Mesendoderm (in vitro differentiated cells): ENCODE data around the gene TBXAS1.

Experiments used
- DNase-seq: peaks from one replicate; pipeline ENCODE4 v3.0.0; 2013
- H2AK5ac ChIP-seq: 2 replicates; pipeline ENCODE4 v1.6.1; 2013; ENCODE audit warnings: low read length, inconsistent platforms
- H2BK120ac ChIP-seq: 2 replicates; pipeline ENCODE4 v1.6.1; 2013; ENCODE audit warnings: low read depth, mild to moderate bottlenecking, low read length, moderate library complexity, mixed read lengths
- H2BK15ac ChIP-seq: replicated peaks from 2 replicates; pipeline ENCODE4 v1.6.1; 2013; ENCODE audit warnings: low read depth, mild to moderate bottlenecking, moderate library complexity
- H2BK5ac ChIP-seq: 2 replicates; pipeline ENCODE4 v1.6.1; 2013; ENCODE audit warnings: low read length, inconsistent platforms
- H3K18ac ChIP-seq: 2 replicates; pipeline ENCODE4 v1.6.1; 2013; ENCODE audit warnings: mild to moderate bottlenecking, low read length, mixed read lengths
- H3K23ac ChIP-seq: one replicate; pipeline ENCODE4 v1.6.1; 2013; ENCODE audit warnings: low read length
- H3K27ac ChIP-seq: 2 replicates; pipeline ENCODE4 v1.5.1; 2013; ENCODE audit warnings: low read depth, mild to moderate bottlenecking, inconsistent platforms, low read length, moderate library complexity
- H3K27me3 ChIP-seq: 2 replicates; pipeline ENCODE4 v1.6.1; 2013; ENCODE audit warnings: low read length, control low read depth, mild to moderate bottlenecking, inconsistent platforms; ENCODE audit not compliant: insufficient read depth, poor library complexity
- H3K36me3 ChIP-seq: 2 replicates; pipeline ENCODE4 v1.6.1; 2013; ENCODE audit warnings: low read length, inconsistent platforms; ENCODE audit not compliant: control insufficient read depth, insufficient read depth
- H3K4ac ChIP-seq: one replicate; pipeline ENCODE4 v1.6.1; 2013; ENCODE audit warnings: low read depth, mild to moderate bottlenecking, low read length, moderate library complexity
- H3K4me1 ChIP-seq: 2 replicates; pipeline ENCODE4 v1.6.1; 2013; ENCODE audit warnings: low read depth, low read length, inconsistent platforms; ENCODE audit not compliant: control insufficient read depth
- H3K4me2 ChIP-seq: 2 replicates; pipeline ENCODE4 v1.6.1; 2013; ENCODE audit warnings: low read length
- H3K4me3 ChIP-seq: 2 replicates; pipeline ENCODE4 v1.5.1; 2013; ENCODE audit warnings: mild to moderate bottlenecking, low read length
- H3K56ac ChIP-seq: one replicate; pipeline ENCODE4 v1.6.1; 2013; ENCODE audit warnings: low read length
- H3K79me1 ChIP-seq: 2 replicates; pipeline ENCODE4 v1.6.1; 2013; ENCODE audit warnings: low read length, inconsistent platforms
- H3K79me2 ChIP-seq: 2 replicates; pipeline ENCODE4 v1.6.1; 2013; ENCODE audit warnings: mild to moderate bottlenecking, low read length; ENCODE audit not compliant: control insufficient read depth, insufficient read depth
- H3K9ac ChIP-seq: 2 replicates; pipeline ENCODE4 v1.6.1; 2013; ENCODE audit warnings: low read length, inconsistent platforms
- H4K5ac ChIP-seq: one replicate; pipeline ENCODE4 v1.6.1; 2013; ENCODE audit warnings: low read length
- H4K8ac ChIP-seq: one replicate; pipeline ENCODE4 v1.6.1; 2013; ENCODE audit warnings: low read depth, mild to moderate bottlenecking, control low read depth, low read length, moderate library complexity
- WGBS: extraction: QIAGEN DNeasy Blood & Tissue Kit; methylation state at CpG from one replicate; pipeline ENCODE4 v1.1.7; 2013; ENCODE audit warnings: low lambda C conversion rate, missing lambda C conversion rate; ENCODE audit not compliant: insufficient coverage; ENCODE audit errors: extremely low coverage; 5-methylcytosine and 5-hydroxymethylcytosine counted together

Gene TBXAS1

GRCh38 chr7:139874302-139874629 is 45.2 kb downstream of the TBXAS1 start:
- H3K18ac ChIP-seq: no peak overlapping the region

GRCh38 chr7:139875821-139876241 is 46.8 kb downstream of the TBXAS1 start:
- Histone ChIP-seq H2BK5ac (no peak overlapping the region), H3K27me3 (no peaks in the 10 kb centered on the region), H3K79me2 (no peaks in the 10 kb centered on the region), H3K23ac (no peak overlapping the region), H3K27ac (no peak overlapping the region), H3K18ac (no peak overlapping the region), H2BK120ac (no peak overlapping the region), H2AK5ac (no peak overlapping the region), H3K79me1 (no peaks in the 10 kb centered on the region), H3K4me3 (no peak overlapping the region), H3K56ac (no peak overlapping the region), H3K36me3 (no peaks in the 10 kb centered on the region), H3K4me1 (peaks cover 2% of the 10 kb centered on the region), H3K9ac (no peak overlapping the region), H4K8ac (no peak overlapping the region), H2BK15ac (no peak overlapping the region), H3K4ac (no peak overlapping the region), H3K4me2 (no peak overlapping the region), H4K5ac (no peak overlapping the region)
- no peak for DNase-seq
- no CpG with 5 or more reads among the region's 7 CpGs for WGBS

More at GRCh38 chr7:139874302-139874629, 45.2 kb downstream of the TBXAS1 start:
- H3K27ac ChIP-seq: no peak overlapping the region
- H3K4me3 ChIP-seq: no peak overlapping the region
- H2BK120ac ChIP-seq: no peak overlapping the region
- H4K5ac ChIP-seq: peak overlapping the region; percentile 13
- no CpG with 5 or more reads among the region's 9 CpGs for WGBS
- no peak overlapping the region for H3K56ac ChIP-seq
- no peaks in the 10 kb centered on the region for H3K79me2 ChIP-seq
- no peak overlapping the region for H2BK15ac ChIP-seq
- H3K79me1 ChIP-seq: no peaks in the 10 kb centered on the region
- H4K8ac ChIP-seq: no peak overlapping the region
- H2BK5ac ChIP-seq: no peak overlapping the region
- H3K23ac ChIP-seq: no peak overlapping the region
- H3K27me3 ChIP-seq: no peaks in the 10 kb centered on the region
- H3K4me2 ChIP-seq: no peak overlapping the region
- no peak overlapping the region for H3K9ac ChIP-seq
- H2AK5ac ChIP-seq: no peak overlapping the region
- peaks cover 2% of the 10 kb centered on the region for H3K4me1 ChIP-seq
- H3K4ac ChIP-seq: no peak overlapping the region
- no peak for DNase-seq
- no peaks in the 10 kb centered on the region for H3K36me3 ChIP-seq

GRCh38 chr7:139876622-139877283 is 47.7 kb downstream of the TBXAS1 start:
- Histone ChIP-seq H3K18ac (no peak overlapping the region), H2BK15ac (no peak overlapping the region), H4K5ac (no peak overlapping the region), H3K9ac (no peak overlapping the region), H3K27me3 (no peaks in the 10 kb centered on the region), H4K8ac (no peak overlapping the region), H3K4me2 (no peak overlapping the region), H3K79me2 (no peaks in the 10 kb centered on the region), H3K4me1 (peaks cover 2% of the 10 kb centered on the region), H2AK5ac (no peak overlapping the region), H3K79me1 (no peaks in the 10 kb centered on the region), H3K27ac (no peak overlapping the region), H3K56ac (no peak overlapping the region), H2BK120ac (no peak overlapping the region), H3K4ac (no peak overlapping the region), H3K4me3 (no peak overlapping the region), H3K36me3 (no peaks in the 10 kb centered on the region), H2BK5ac (no peak overlapping the region), H3K23ac (no peak overlapping the region)
- WGBS: no CpG with 5 or more reads among the region's 8 CpGs
- no peak for DNase-seq

- DNase-seq: no peak
- no peak overlapping the region for H4K8ac ChIP-seq
These were observed 54.8 kb downstream of the TBXAS1 start for GRCh38 chr7:139883814-139884213.

GRCh38 chr7:139884441-139884840 is 55.4 kb downstream of the TBXAS1 start:
- no CpG with 5 or more reads among the region's 7 CpGs for WGBS
- Histone ChIP-seq H3K79me2 (no peaks in the 10 kb centered on the region), H3K36me3 (no peaks in the 10 kb centered on the region), H3K4me2 (no peak overlapping the region), H4K8ac (no peak overlapping the region), H3K27me3 (no peaks in the 10 kb centered on the region), H2BK120ac (no peak overlapping the region), H3K4me1 (no peaks in the 10 kb centered on the region), H3K23ac (no peak overlapping the region), H3K18ac (no peak overlapping the region), H3K79me1 (no peaks in the 10 kb centered on the region), H3K56ac (no peak overlapping the region), H3K9ac (no peak overlapping the region), H3K4ac (no peak overlapping the region), H2AK5ac (no peak overlapping the region), H3K4me3 (no peak overlapping the region), H2BK5ac (no peak overlapping the region), H3K27ac (no peak overlapping the region), H4K5ac (no peak overlapping the region), H2BK15ac (no peak overlapping the region)
- peak; percentile 13 for DNase-seq

More at GRCh38 chr7:139883814-139884213, 54.8 kb downstream of the TBXAS1 start:
- H3K27me3 ChIP-seq: no peaks in the 10 kb centered on the region
- H3K4me1 ChIP-seq: no peaks in the 10 kb centered on the region
- no peak overlapping the region for H2BK15ac ChIP-seq
- no peak overlapping the region for H3K56ac ChIP-seq
- H3K27ac ChIP-seq: no peak overlapping the region
- H3K79me2 ChIP-seq: no peaks in the 10 kb centered on the region
- H3K36me3 ChIP-seq: no peaks in the 10 kb centered on the region
- H2BK120ac ChIP-seq: no peak overlapping the region
- H3K79me1 ChIP-seq: no peaks in the 10 kb centered on the region
- H3K18ac ChIP-seq: no peak overlapping the region
- no peak overlapping the region for H3K4ac ChIP-seq
- H4K5ac ChIP-seq: no peak overlapping the region
- no peak overlapping the region for H2AK5ac ChIP-seq
- H3K4me2 ChIP-seq: no peak overlapping the region
- no peak overlapping the region for H3K4me3 ChIP-seq
- no CpG with 5 or more reads among the region's 3 CpGs for WGBS
- no peak overlapping the region for H3K23ac ChIP-seq
- no peak overlapping the region for H2BK5ac ChIP-seq
- no peak overlapping the region for H3K9ac ChIP-seq

GRCh38 chr7:139885511-139885910 is 56.4 kb downstream of the TBXAS1 start:
- no peaks in the 10 kb centered on the region for H3K79me2 ChIP-seq
- H2BK120ac ChIP-seq: no peak overlapping the region
- H3K4me3 ChIP-seq: no peak overlapping the region
- H3K56ac ChIP-seq: no peak overlapping the region
- H4K8ac ChIP-seq: no peak overlapping the region
- no peak for DNase-seq
- H3K4me1 ChIP-seq: no peaks in the 10 kb centered on the region
- H3K36me3 ChIP-seq: no peaks in the 10 kb centered on the region
- H4K5ac ChIP-seq: no peak overlapping the region
- no peaks in the 10 kb centered on the region for H3K79me1 ChIP-seq
- H3K18ac ChIP-seq: no peak overlapping the region
- H3K23ac ChIP-seq: no peak overlapping the region
- H2AK5ac ChIP-seq: no peak overlapping the region
- no peak overlapping the region for H3K4ac ChIP-seq
- H3K4me2 ChIP-seq: no peak overlapping the region
- H3K9ac ChIP-seq: no peak overlapping the region
- no peak overlapping the region for H2BK5ac ChIP-seq
- no peak overlapping the region for H3K27ac ChIP-seq
- no peaks in the 10 kb centered on the region for H3K27me3 ChIP-seq
- H2BK15ac ChIP-seq: no peak overlapping the region
